KBM-7 (cell line): ENCODE data around the gene SNTB2.

Experiments used
- DNase-seq: peaks from one replicate; pipeline ENCODE4 v3.0.0-alpha.2; 2015
- in situ Hi-C: fragments of 300-500 bp; cut with MboI; formaldehyde crosslinking; loops from 2 replicates; pipeline ENCODE4 v1.14.3; 2020; ENCODE audit warnings: low sequenced_read_pairs, low pct_unique_long_range_greater_than_20kb, mixed read lengths

Gene SNTB2

DNA sequence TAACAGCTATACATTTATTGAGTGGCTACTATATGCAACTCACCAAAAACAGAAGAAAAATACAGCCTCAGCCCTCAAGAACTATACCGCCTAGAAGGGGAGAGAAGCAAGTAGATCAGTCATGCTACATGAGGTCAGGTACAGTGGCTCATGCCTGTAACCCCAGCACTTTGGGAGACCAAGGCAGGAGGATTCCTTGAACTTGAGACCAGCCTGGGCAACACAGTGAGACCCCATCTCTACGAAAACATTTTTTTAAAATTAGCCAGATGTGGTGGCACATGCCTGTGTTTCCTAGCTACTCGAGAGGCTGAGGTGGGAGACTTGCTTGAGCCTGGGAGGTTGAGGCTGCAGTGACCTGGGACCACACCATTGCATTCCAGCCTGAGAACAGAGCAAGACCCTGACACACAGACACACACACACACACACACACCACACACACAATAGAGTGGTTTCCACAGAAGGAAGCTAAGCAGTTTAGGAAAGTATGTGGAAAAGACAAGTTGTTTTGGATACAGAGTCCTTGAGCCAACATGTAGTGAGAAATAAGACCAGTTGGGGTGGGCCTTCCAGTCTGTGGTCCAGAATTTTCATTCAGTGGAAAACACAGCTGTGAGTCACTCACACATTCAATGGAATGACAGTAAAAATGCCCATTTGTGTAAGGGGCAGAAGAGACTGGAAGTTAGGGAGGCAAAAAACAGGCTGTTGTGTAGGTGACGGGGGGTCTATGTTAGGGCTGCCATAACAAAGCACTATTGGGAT, 10.7 kb upstream of the SNTB2 start:
- in situ Hi-C loops = no loop called here
- no peak for DNase-seq

DNA sequence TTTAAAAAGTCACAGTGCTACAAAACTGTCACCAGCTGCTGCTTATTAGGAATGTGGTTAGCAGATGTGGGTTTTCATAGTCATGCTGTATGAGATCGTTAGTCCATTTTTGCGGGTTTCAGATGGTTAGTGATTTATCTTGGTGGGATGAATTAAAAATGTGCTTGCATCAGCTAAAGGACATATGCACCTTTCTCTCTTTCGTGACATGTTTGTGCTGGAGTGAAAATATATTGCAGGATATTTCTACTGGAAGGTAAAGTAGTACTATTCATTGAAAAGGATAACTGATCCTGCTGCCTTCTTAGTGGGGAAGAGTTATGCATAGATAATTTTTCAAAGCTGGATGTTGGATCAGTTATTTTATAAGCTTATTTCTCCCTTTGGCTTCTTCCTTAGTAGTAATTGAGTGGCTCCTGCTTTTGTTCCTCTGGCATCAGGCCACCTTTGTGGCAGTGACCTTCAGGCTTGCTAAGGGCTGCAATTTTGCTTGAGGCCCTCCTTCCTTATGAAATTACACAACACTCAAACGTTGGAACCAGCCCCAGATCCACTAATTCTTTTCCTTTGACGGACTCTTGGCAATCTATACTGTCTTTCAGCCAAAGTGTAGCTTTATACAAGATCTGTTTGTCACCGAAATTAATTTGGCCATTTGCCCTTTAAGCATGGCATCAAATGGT, 7.5 kb upstream of the SNTB2 start:
- no peak for DNase-seq
- in situ Hi-C loops = no loop called here

DNA sequence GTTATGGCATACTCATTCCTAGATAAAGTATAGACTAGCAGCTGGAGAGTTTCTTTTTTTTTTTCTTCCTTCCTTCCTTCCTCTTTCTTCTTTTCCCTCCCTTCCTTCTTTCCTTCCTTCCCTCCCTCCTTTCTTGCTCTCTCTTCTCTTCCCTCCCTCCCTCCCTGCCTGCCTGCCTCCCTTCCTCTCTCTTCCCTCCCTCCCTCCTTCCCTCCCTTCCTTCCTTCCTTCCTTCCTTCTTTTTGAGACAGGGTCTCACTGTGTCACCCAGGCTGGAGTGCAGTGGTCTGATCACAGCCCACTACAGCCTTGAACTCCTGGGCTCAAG, 7.0 kb upstream of the SNTB2 start:
- in situ Hi-C loops = no loop called here
- no peak for DNase-seq

DNA sequence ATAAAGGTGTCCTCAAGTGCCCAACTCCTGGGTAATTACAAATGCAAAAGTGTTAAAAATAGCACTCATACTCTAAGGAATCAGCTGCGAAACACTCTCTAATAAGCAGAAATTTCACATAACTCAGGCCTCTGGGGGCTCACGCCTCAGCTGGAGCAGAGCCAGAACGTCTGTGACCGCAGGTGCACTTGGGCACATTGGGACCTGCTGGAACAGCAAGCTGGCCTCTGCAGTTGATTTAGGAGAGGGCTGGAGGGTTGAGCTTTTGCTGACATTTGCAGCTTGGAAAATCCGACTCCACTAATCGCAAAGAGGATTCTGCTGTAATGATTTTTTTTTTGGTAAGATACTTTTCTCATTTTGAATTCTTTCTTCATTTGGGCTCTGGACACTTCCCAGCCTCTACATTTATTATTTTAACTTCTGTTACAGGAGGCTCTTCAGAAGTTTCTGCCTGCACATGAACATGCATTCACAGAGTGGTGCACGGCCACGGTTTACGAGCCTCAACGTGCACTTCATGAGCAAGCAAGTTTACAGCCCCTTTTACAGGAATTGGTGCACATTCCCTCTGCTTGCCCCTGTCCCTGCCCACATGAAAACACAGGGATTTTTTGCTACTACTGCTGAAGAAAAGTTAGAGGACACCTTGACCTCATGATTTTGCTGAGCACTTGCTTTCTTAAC, 4.1 kb upstream of the SNTB2 start:
- no peak for DNase-seq
- in situ Hi-C loops = no loop called here

DNA sequence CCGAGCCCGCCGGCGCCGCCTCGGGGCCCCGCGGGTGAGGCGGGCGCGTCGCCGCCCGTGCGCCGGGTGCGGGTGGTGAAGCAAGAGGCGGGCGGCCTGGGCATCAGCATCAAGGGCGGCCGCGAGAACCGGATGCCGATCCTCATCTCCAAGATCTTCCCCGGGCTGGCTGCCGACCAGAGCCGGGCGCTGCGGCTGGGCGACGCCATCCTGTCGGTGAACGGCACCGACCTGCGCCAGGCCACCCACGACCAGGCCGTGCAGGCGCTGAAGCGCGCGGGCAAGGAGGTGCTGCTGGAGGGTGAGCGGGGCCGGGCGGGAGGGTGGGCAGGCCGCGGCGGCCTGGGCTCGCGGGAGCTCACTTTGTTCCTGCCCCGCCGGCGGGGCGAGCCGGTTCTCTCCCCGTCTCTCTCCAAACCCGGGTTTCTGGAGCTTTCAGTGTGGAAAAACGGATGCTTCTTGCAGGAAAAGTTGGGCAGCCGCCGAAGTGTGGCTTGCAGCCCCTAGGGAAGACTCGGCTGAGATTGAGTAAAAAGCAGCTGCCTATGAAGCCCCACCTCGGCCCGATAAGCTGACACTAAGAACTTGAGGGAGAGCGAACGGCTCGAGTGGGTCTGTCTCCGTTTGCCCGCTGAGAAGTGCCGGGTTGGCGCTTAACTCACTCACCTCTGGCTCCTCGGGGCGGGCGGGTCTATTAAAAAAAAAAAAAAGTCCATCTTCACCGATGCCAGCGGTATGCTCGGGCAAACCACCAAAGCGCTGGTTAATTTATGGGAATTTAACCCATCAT, 677 bp downstream of the SNTB2 start:
- in situ Hi-C loops = no loop called here
- DNase-seq = peak; percentile 28

DNA sequence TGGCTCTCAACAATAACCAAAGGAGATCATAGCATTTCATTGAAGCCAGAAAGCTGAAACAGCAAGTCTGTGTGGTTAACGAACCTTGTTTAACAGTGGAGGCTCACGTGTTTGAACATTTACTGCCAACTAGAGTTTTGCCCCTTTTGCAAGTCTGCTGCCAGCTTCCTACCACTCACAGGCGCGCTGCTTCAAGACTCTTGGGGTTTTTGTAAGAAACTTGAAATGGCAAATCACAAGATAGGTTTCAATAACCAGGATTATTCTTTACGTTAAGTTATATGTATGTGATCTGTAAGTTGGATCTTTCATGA, 1.2 kb downstream of the SNTB2 start:
- no peak for DNase-seq
- in situ Hi-C loops = no loop called here

DNA sequence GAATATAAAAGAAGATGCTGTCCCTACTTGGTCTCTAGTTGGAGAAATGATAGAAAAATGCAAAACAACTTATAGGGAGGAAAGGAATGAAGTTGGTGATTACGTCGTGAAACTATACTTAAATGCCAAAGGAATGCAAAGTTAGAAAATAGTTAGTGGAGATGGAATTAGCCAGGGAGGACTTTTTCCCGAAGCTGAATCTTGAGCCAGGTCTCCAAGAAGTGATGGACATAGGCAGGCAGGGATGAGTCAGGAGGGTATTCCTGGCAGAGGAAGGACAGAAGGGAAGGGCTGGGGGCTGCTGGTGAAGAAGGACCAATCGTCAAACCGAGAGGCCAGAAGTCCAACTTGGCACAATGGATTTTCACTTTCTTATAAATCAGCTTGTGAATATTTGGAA, 1.8 kb downstream of the SNTB2 start:
- DNase-seq = no peak
- in situ Hi-C loops = no loop called here

DNA sequence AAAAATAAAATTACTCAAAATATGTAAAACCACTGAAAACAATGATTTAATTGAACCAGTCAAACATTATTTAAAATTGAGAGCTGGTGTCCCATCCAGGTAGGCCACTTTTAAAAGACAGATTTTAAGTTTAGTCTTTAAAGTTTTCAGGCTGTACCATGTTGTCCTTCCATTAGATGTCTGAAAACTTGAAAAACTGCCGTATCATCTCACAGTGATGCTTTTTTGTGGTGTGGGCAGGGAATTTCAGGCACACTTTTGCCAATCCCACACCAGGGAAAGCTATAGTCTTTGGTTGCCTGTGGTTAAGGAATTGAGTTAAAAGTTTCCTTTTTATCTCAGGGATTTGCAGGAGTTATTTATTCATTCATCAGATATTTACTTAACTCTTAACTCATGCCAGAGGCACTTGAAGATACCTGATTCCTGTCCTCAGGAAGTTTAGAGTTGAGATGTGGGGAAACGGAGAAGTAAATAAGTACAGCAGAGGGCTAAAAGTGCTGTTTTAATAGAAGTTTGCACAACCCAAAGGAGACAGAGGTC, 3.2 kb downstream of the SNTB2 start:
- in situ Hi-C loops = no loop called here
- DNase-seq = no peak

DNA sequence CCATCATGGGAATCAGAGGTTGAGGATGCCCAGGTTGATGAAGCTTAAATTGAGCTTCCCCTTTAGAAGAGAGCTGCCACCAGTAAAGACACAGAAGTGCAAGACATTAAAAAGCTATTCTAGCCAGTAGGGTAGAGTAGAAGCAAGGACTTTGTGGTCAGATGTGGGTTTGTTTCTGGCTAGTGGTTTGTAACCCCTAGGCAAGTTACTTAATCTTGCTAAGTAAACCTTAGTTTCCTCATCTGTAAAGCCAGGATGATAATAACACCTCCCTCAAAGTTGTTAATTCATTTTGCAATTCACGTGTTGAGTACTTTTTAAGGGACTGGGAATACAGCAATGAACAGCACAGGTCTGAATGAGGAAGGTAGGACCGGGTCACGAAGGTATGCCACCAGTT, 3.6 kb downstream of the SNTB2 start:
- peak; percentile 77 for DNase-seq
- in situ Hi-C loops = no loop called here

DNA sequence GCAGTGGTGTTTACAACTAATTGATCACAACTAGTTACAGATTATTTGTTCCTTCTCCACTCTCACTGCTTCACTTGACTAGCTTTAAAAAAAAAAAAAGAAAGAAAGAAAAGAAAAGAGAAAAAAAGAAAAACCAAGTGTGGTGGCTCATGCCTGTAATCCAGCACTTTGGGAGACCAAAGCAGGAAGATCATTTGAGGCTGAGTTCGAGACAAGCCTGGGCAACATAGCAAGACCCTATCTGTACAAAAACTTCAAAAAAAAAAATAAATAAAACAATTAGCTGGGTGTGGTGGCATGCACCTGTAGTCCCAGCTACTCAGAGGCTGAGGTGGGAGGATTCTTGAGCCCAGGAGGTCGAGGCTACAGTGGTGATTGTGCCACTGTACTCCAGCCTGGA, 4.2 kb downstream of the SNTB2 start:
- in situ Hi-C loops = no loop called here
- no peak for DNase-seq

DNA sequence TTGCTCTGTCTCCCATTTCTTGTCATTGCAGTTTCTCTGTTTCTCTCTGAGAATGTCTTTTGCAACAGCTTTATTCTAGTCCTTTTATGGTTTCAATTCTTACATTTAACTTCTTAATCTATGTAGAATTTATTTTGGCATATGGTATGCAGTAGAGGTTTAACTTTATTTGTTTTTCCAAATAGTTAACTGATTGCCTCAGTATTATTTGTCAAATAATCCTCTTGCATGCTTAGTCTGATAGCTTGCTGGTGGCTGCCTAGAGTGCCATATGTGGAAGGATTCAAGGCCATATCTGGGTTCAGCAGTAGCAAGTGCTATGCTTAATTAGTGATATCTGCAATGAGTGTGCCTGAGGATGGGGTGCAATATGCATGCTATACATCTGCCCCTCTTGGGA, 6.9 kb downstream of the SNTB2 start:
- in situ Hi-C loops = no loop called here
- no peak for DNase-seq

DNA sequence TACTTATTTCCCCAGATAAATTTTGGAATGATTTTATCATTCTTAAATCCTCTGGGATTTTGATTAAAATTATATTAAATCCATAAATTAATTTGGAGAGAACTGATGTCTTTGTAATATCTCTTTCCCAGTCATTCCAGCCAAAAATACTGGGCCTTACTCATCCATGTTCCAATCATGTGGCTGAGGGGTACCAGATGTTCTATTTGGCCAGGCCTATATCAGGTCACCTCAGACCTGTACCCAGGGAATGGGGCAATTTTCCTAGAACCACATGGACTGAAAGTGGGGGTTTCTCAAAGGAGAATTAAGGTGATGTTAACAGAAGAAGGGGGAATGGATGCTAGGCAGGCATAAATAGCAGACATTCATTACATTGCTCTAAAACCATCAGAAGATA, 7.5 kb downstream of the SNTB2 start:
- in situ Hi-C loops = no loop called here
- DNase-seq = no peak

DNA sequence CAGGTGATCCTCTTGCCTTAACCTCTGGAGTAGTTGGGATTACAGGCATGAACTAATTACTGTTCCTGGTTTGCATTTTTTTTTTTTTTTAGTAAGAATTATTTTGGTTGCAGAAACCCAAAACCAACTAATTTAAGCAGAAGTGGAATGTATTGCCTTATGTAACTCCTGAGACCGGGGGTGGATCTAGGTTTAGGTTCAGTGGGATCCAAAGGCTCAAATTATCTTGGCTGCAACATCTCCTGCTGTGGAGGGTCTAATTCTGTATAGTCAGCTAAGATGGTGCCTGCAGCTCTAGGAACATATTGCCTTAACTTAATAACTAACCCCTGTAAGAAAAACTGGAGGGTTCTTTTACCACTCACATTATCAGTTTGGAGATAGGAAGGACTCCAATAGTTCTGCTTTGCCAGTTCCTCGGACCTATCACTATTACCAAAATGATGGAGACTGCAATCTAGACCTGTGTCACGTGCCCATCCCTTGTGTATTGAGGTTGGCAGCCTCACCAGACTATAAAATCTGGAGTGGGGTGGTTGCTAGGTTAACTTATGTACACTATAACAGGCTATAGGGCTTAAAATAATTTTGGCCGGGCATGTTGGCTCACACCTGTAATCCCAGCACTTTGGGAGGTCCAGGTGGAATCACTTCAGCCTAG, 8.5 kb downstream of the SNTB2 start:
- DNase-seq = no peak
- in situ Hi-C loops = no loop called here

DNA sequence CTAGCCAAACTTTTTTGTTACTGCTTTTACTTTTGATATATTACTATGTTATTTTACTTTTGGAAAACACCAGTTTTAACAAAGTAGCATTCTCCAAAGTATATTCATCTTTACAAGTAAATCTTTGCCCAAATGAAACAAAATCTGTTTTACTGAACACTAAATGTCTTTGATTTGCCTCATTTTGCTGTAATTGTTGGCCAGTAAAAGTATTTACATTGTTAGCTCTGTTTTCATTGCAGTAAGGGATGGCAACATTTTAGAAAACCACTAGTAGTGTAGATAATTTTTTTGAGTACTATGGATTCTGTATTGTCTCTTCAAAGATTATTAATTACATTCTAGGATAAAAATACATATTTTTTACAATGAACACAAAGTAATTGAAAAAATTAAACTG, 10.6 kb downstream of the SNTB2 start:
- in situ Hi-C loops = no loop called here
- no peak for DNase-seq

DNA sequence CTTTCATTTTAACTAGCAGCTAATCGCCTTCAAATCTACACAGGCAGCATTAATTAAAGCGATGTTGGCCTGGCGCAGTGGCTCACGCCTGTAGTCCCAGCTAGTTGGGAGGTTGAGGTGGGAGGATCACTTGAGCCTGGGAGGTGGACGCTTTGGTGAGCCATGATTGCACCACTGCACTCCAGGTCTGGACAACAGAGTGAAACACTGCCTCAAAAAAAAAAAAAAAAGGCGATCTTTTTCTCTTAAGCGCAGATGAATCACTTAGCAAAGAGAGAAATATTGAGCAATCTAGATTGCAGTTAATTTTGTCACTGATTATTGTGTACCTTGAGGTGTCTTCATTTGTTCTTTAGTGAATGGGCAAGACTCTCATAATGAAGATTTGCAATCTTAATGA, 12.4 kb downstream of the SNTB2 start:
- no peak for DNase-seq
- in situ Hi-C loops = no loop called here

DNA sequence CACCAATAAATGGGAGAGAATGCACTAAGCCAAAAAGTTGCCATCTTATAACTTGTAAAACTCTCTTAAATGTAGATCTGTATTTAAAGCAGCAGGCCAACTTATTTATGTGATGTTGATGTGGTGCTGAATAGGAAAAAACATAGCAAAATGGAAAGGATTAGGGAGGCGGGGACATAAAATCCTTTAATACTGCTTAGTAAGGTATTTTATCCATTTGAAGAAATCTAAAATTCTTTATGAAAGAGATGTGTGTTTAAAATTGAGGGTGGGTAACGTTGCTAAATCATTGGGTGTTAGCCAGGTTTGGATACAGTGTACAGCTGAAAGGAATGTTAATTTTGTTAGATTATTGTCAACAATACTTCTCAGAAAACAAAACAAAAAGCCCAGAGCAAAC, 14.3 kb downstream of the SNTB2 start:
- DNase-seq = no peak
- in situ Hi-C loops = no loop called here

DNA sequence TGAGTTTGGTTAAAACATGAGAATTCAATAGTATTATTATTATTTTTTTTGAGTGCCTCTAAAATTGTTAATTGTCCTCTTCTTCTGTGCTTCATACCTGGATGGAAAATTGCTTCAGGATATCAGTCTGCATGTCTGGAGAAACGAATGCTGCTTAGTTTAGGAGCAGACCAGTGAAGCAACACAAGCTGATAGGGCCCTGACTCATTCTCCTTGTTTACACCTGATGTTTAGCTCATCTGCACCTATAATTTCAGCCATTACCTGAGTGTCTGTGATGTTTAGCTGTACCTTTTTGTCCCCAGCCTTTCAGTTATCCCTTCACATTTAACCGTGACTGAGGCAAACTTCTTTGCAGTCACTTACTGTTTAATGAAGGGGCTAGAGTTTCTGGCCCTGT, 14.8 kb downstream of the SNTB2 start:
- DNase-seq = no peak
- in situ Hi-C loops = no loop called here

DNA sequence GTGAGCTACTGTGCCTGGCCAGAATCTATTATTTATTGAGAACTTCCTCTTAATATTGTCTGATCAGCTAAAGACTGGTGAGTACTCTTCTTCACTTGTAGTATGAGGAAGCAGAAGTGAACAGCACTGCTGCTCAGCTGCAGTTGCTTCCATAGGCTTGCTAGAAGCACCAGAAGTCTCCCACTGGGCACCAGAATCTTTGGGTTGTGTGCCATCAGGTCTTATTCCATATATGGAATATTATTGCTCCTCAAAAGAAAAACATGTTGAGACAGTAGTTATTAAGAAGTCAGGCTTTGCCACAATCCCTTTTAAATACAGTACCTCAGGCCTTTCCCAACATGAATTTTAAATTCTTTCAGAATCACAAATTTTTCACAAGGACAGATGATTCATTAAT, 17.2 kb downstream of the SNTB2 start:
- peak; percentile 19 for DNase-seq
- in situ Hi-C loops = no loop called here

DNA sequence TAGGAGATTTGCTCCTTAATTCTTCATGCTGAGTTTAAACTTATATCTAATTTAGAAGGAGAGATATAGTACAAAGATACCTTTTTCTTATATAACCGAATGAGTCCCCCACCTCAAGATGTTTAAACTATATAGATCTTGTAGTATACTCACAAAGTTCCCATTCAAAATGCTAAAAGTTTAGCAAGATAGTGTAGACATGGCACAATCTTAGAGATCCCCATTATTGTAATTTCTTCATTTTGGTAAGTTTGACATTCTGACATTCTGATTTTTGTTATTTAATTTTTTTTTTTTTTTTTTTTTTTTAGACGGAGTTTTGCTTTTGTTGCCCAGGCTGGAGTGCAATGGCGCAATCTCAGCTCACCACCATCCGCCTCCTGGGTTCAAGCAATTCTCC, 22.8 kb downstream of the SNTB2 start:
- in situ Hi-C loops = no loop called here
- no peak for DNase-seq
